Measurements from ENCODE around the gene KCNK15.

KCNK15 gene

GRCh38 chr20:44706301-44707017, 39.2 kb upstream of the KCNK15 start:
- H3K9me3 ChIP-seq (ENCODE audit: low read length) = no peaks in the 10 kb centered on the region
- peaks cover 13% of the 10 kb centered on the region for H3K4me1 ChIP-seq (ENCODE audit: insufficient read depth, low read length)
- no peaks in the 10 kb centered on the region for H3K36me3 ChIP-seq (ENCODE audit: insufficient read depth, low read length)
- H3K4me3 ChIP-seq (ENCODE audit: low read length) = no peak overlapping the region
- H3K27me3 ChIP-seq (ENCODE audit: insufficient read depth, low read length) = no peaks in the 10 kb centered on the region
- H2AFZ ChIP-seq (ENCODE audit: low read depth, low read length) = peak overlapping the region; percentile 18

GRCh38 chr20:44707018-44707579, 38.6 kb upstream of the KCNK15 start:
- Histone ChIP-seq H3K4me3 (ENCODE audit: low read length) (no peak overlapping the region), H3K4me1 (ENCODE audit: insufficient read depth, low read length) (peaks cover 9% of the 10 kb centered on the region), H2AFZ (ENCODE audit: low read depth, low read length) (peak overlapping the region; percentile 18), H3K36me3 (ENCODE audit: insufficient read depth, low read length) (no peaks in the 10 kb centered on the region), H3K27me3 (ENCODE audit: insufficient read depth, low read length) (no peaks in the 10 kb centered on the region), H3K9me3 (ENCODE audit: low read length) (no peaks in the 10 kb centered on the region)

GRCh38 chr20:44709380-44709779, 36.3 kb upstream of the KCNK15 start:
- no peaks in the 10 kb centered on the region for H3K36me3 ChIP-seq (ENCODE audit: insufficient read depth, low read length)
- H3K9me3 ChIP-seq (ENCODE audit: low read length) = no peaks in the 10 kb centered on the region
- H3K27me3 ChIP-seq (ENCODE audit: insufficient read depth, low read length) = peaks cover 3% of the 10 kb centered on the region
- H3K4me1 ChIP-seq (ENCODE audit: insufficient read depth, low read length) = peaks cover 9% of the 10 kb centered on the region
- H2AFZ ChIP-seq (ENCODE audit: low read depth, low read length) = no peak overlapping the region
- no peak overlapping the region for H3K4me3 ChIP-seq (ENCODE audit: low read length)

- Histone ChIP-seq H3K4me1 (ENCODE audit: insufficient read depth, low read length) (peaks cover 9% of the 10 kb centered on the region), H3K36me3 (ENCODE audit: insufficient read depth, low read length) (no peaks in the 10 kb centered on the region), H3K4me3 (ENCODE audit: low read length) (no peak overlapping the region), H3K27me3 (ENCODE audit: insufficient read depth, low read length) (peaks cover 3% of the 10 kb centered on the region), H2AFZ (ENCODE audit: low read depth, low read length) (no peak overlapping the region), H3K9me3 (ENCODE audit: low read length) (no peaks in the 10 kb centered on the region)
Observed at GRCh38 chr20:44709797-44710196, 35.9 kb upstream of the KCNK15 start.

- H3K27me3 ChIP-seq (ENCODE audit: insufficient read depth, low read length) = peaks cover 3% of the 10 kb centered on the region
- no peak overlapping the region for H3K4me3 ChIP-seq (ENCODE audit: low read length)
- H3K9me3 ChIP-seq (ENCODE audit: low read length) = no peaks in the 10 kb centered on the region
- no peaks in the 10 kb centered on the region for H3K36me3 ChIP-seq (ENCODE audit: insufficient read depth, low read length)
- H3K4me1 ChIP-seq (ENCODE audit: insufficient read depth, low read length) = peaks cover 7% of the 10 kb centered on the region
- H2AFZ ChIP-seq (ENCODE audit: low read depth, low read length) = no peak overlapping the region
Observed at GRCh38 chr20:44711237-44711636, 34.4 kb upstream of the KCNK15 start.

- no peaks in the 10 kb centered on the region for H3K36me3 ChIP-seq (ENCODE audit: insufficient read depth, low read length)
- no peaks in the 10 kb centered on the region for H3K4me1 ChIP-seq (ENCODE audit: insufficient read depth, low read length)
- no peaks in the 10 kb centered on the region for H3K9me3 ChIP-seq (ENCODE audit: low read length)
- no peak overlapping the region for H3K4me3 ChIP-seq (ENCODE audit: low read length)
- H3K27me3 ChIP-seq (ENCODE audit: insufficient read depth, low read length) = peaks cover 4% of the 10 kb centered on the region
- no peak overlapping the region for H2AFZ ChIP-seq (ENCODE audit: low read depth, low read length)
Observed at GRCh38 chr20:44714102-44714700, 31.5 kb upstream of the KCNK15 start.

GRCh38 chr20:44714701-44715498, 30.8 kb upstream of the KCNK15 start, which contains the start of gene CCN5:
Gene CCN5, plus strand, starts transcription at chr20:44715369. Its CDS starts 22 bp downstream, at chr20:44715391.
- Histone ChIP-seq H3K9me3 (ENCODE audit: low read length) (no peaks in the 10 kb centered on the region), H3K4me1 (ENCODE audit: insufficient read depth, low read length) (no peaks in the 10 kb centered on the region), H3K27me3 (ENCODE audit: insufficient read depth, low read length) (peaks cover 4% of the 10 kb centered on the region)

GRCh38 chr20:44715499-44716308, 30.0 kb upstream of the KCNK15 start:
- peaks cover 4% of the 10 kb centered on the region for H3K27me3 ChIP-seq (ENCODE audit: insufficient read depth, low read length)
- H2AFZ ChIP-seq (ENCODE audit: low read depth, low read length) = no peak overlapping the region
- no peaks in the 10 kb centered on the region for H3K9me3 ChIP-seq (ENCODE audit: low read length)
- H3K4me1 ChIP-seq (ENCODE audit: insufficient read depth, low read length) = no peaks in the 10 kb centered on the region
- H3K36me3 ChIP-seq (ENCODE audit: insufficient read depth, low read length) = no peaks in the 10 kb centered on the region
- no peak overlapping the region for H3K4me3 ChIP-seq (ENCODE audit: low read length)

More at GRCh38 chr20:44714701-44715498, 30.8 kb upstream of the KCNK15 start, which contains the start of gene CCN5:
- no peak within 1 kb of the TSS for H3K4me3 ChIP-seq (ENCODE audit: low read length)
- no peak within 1 kb of the TSS for H2AFZ ChIP-seq (ENCODE audit: low read depth, low read length)
- no peaks in the 10 kb centered on the region for H3K36me3 ChIP-seq (ENCODE audit: insufficient read depth, low read length)

GRCh38 chr20:44716309-44717106, 29.2 kb upstream of the KCNK15 start:
- Histone ChIP-seq H3K36me3 (ENCODE audit: insufficient read depth, low read length) (no peaks in the 10 kb centered on the region), H3K4me3 (ENCODE audit: low read length) (no peak overlapping the region), H3K9me3 (ENCODE audit: low read length) (no peaks in the 10 kb centered on the region), H3K4me1 (ENCODE audit: insufficient read depth, low read length) (no peaks in the 10 kb centered on the region), H3K27me3 (ENCODE audit: insufficient read depth, low read length) (peaks cover 4% of the 10 kb centered on the region), H2AFZ (ENCODE audit: low read depth, low read length) (no peak overlapping the region)

- no peak overlapping the region for H2AFZ ChIP-seq (ENCODE audit: low read depth, low read length)
- H3K4me3 ChIP-seq (ENCODE audit: low read length) = no peak overlapping the region
- no peaks in the 10 kb centered on the region for H3K36me3 ChIP-seq (ENCODE audit: insufficient read depth, low read length)
- peaks cover 4% of the 10 kb centered on the region for H3K27me3 ChIP-seq (ENCODE audit: insufficient read depth, low read length)
- no peaks in the 10 kb centered on the region for H3K4me1 ChIP-seq (ENCODE audit: insufficient read depth, low read length)
- no peaks in the 10 kb centered on the region for H3K9me3 ChIP-seq (ENCODE audit: low read length)
Observed at GRCh38 chr20:44717986-44718385, 27.7 kb upstream of the KCNK15 start.

GRCh38 chr20:44719841-44720240, 25.8 kb upstream of the KCNK15 start:
- Histone ChIP-seq H2AFZ (ENCODE audit: low read depth, low read length) (no peak overlapping the region), H3K27me3 (ENCODE audit: insufficient read depth, low read length) (peaks cover 2% of the 10 kb centered on the region), H3K9me3 (ENCODE audit: low read length) (no peaks in the 10 kb centered on the region), H3K36me3 (ENCODE audit: insufficient read depth, low read length) (no peaks in the 10 kb centered on the region), H3K4me3 (ENCODE audit: low read length) (no peak overlapping the region), H3K4me1 (ENCODE audit: insufficient read depth, low read length) (no peaks in the 10 kb centered on the region)

- H3K9me3 ChIP-seq (ENCODE audit: low read length) = no peaks in the 10 kb centered on the region
- H3K36me3 ChIP-seq (ENCODE audit: insufficient read depth, low read length) = no peaks in the 10 kb centered on the region
- H3K4me1 ChIP-seq (ENCODE audit: insufficient read depth, low read length) = no peaks in the 10 kb centered on the region
- H3K27me3 ChIP-seq (ENCODE audit: insufficient read depth, low read length) = peaks cover 2% of the 10 kb centered on the region
- H2AFZ ChIP-seq (ENCODE audit: low read depth, low read length) = no peak overlapping the region
- H3K4me3 ChIP-seq (ENCODE audit: low read length) = no peak overlapping the region
Observed at GRCh38 chr20:44720621-44720996, 25.1 kb upstream of the KCNK15 start.
